Neural cell (in vitro differentiated cells): Measurements from ENCODE around the gene EFCAB8. TPM values are rescaled to one million over a fixed set of nuclear protein-coding genes. Genes with fewer than 3 reads are reported as not detected.

Source experiments
- H2AFZ ChIP-seq: fragments of 200-600, 300-800 bp; sonication (generic), shearing (Covaris generic); 2 replicates; pipeline ENCODE4 v1.6.0; 2014; ENCODE audit warnings: low read depth, mild to moderate bottlenecking, antibody characterized with exemption, low read length, moderate library complexity
- H3F3A ChIP-seq: fragments of 200-600 bp; shearing (Covaris generic); 2 replicates; pipeline ENCODE4 v1.6.1; 2016; ENCODE audit warnings: mild to moderate bottlenecking, moderate library complexity, mixed read lengths, antibody characterized with exemption, low read length; ENCODE audit not compliant: insufficient read depth, poor library complexity, severe bottlenecking
- H3K27ac ChIP-seq: fragments of 200-600, 300-800 bp; sonication (generic), shearing (Covaris generic); 2 replicates; pipeline ENCODE4 v1.5.1; 2014; ENCODE audit warnings: mild to moderate bottlenecking, low read length, moderate library complexity
- H3K27me3 ChIP-seq: fragments of 300-800, 200-600 bp; sonication (generic), shearing (Covaris generic); 2 replicates; pipeline ENCODE4 v1.6.0; 2014; ENCODE audit warnings: mild to moderate bottlenecking, low read depth, low read length, moderate library complexity; ENCODE audit not compliant: insufficient read depth
- H3K36me3 ChIP-seq: fragments of 300-800, 200-600 bp; sonication (generic), shearing (Covaris generic); 2 replicates; pipeline ENCODE4 v1.5.1; 2014; ENCODE audit warnings: mild to moderate bottlenecking, antibody characterized with exemption, low read length, moderate library complexity; ENCODE audit not compliant: insufficient read depth
- H3K4me2 ChIP-seq: fragments of 300-800, 200-600 bp; sonication (generic), shearing (Covaris generic); 2 replicates; pipeline ENCODE4 v1.6.0; 2014; ENCODE audit warnings: mild to moderate bottlenecking, low read length
- H3K4me3 ChIP-seq: fragments of 300-800, 200-600 bp; sonication (generic), shearing (Covaris generic); 2 replicates; pipeline ENCODE4 v1.5.1; 2014; ENCODE audit warnings: mild to moderate bottlenecking, low read length, moderate library complexity
- H3K79me2 ChIP-seq: fragments of 200-600 bp; shearing (Covaris generic); replicated peaks from 2 replicates; pipeline ENCODE4 v1.6.0; 2014; ENCODE audit warnings: mild to moderate bottlenecking, low read length, moderate library complexity; ENCODE audit not compliant: insufficient read depth
- H3K9ac ChIP-seq: fragments of 300-800, 200-600 bp; sonication (generic), shearing (Covaris generic); 2 replicates; pipeline ENCODE4 v1.6.1; 2016; ENCODE audit warnings: mild to moderate bottlenecking, low read length, mixed read lengths
- H3K9me2 ChIP-seq: fragments of 200-600 bp; shearing (Covaris generic); 2 replicates; pipeline ENCODE4 v1.6.1; 2016; ENCODE audit warnings: mild to moderate bottlenecking, low read length, mixed read lengths; ENCODE audit not compliant: insufficient read depth
- H3K9me3 ChIP-seq: fragments of 200-600, 300-800 bp; sonication (generic), shearing (Covaris generic); 2 replicates; pipeline ENCODE4 v1.6.1; 2016; ENCODE audit warnings: mild to moderate bottlenecking, mixed run types, low read length, moderate library complexity, mixed read lengths
- H4K20me1 ChIP-seq: fragments of 200-600 bp; shearing (Covaris generic); 2 replicates; pipeline ENCODE4 v1.6.1; 2016; ENCODE audit warnings: mild to moderate bottlenecking, mixed run types; ENCODE audit not compliant: insufficient read depth
- CTCF ChIP-seq: fragments of 450-650 bp; IDR thresholded peaks from 2 replicates; pipeline ENCODE4 v1.5.1; 2014; ENCODE audit warnings: antibody characterized with exemption, mild to moderate bottlenecking, moderate library complexity; ENCODE audit not compliant: poor library complexity, severe bottlenecking
- EP300 ChIP-seq: fragments of 450-650 bp; conservative IDR thresholded peaks from 2 replicates; pipeline ENCODE4 v1.6.1; 2014; ENCODE audit warnings: antibody characterized with exemption, mild to moderate bottlenecking, moderate library complexity; ENCODE audit not compliant: poor library complexity, severe bottlenecking
- EZH2 ChIP-seq: fragments of 200-600, 300-800 bp; shearing (Covaris generic), sonication (generic); IDR thresholded peaks from 2 replicates; pipeline ENCODE4 v1.6.1; 2014; ENCODE audit warnings: antibody characterized with exemption, low read length, borderline replicate concordance, mild to moderate bottlenecking; ENCODE audit not compliant: insufficient read depth, poor library complexity, severe bottlenecking
- MXI1 ChIP-seq: fragments of 450-650 bp; conservative IDR thresholded peaks from 2 replicates; pipeline ENCODE4 v1.6.1; 2014; ENCODE audit warnings: antibody characterized with exemption, mild to moderate bottlenecking; ENCODE audit not compliant: poor library complexity, severe bottlenecking
- POLR2AphosphoS5 ChIP-seq: IDR thresholded peaks from 2 replicates; pipeline ENCODE4 v1.6.1; 2012
- RAD21 ChIP-seq: fragments of 450-650 bp; conservative IDR thresholded peaks from 2 replicates; pipeline ENCODE4 v1.6.1; 2014; ENCODE audit warnings: antibody characterized with exemption, mild to moderate bottlenecking, moderate library complexity
- REST ChIP-seq: IDR thresholded peaks from 2 replicates; pipeline ENCODE4 v1.6.1; 2012; ENCODE audit warnings: borderline replicate concordance
- SMC3 ChIP-seq: fragments of 450-650 bp; conservative IDR thresholded peaks from 2 replicates; pipeline ENCODE4 v1.6.1; 2014; ENCODE audit warnings: antibody characterized with exemption, mild to moderate bottlenecking, moderate library complexity; ENCODE audit not compliant: poor library complexity
- TAF1 ChIP-seq: IDR thresholded peaks from 2 replicates; pipeline ENCODE4 v1.6.1; 2012; ENCODE audit warnings: low read depth
- polyA plus RNA-seq: library from polyadenylated mRNA; depleted of rRNA; stranded (reverse); fragments of >200 nt; gene quantifications from 2 replicates; pipeline ENCODE4 v1.2.3, GENCODE V29; 2014

Gene EFCAB8
- polyA plus RNA-seq, 1 donor from 2014 or later, result not detected

GRCh38 chr20:32834972-32835371, 23.8 kb upstream of the EFCAB8 start:
- H3K9me2 ChIP-seq, result no peaks in the 10 kb centered on the region
- peaks cover 32% of the 10 kb centered on the region for H3K79me2 ChIP-seq
- H2AFZ ChIP-seq, result no peak overlapping the region
- no peaks in the 10 kb centered on the region for H3K27me3 ChIP-seq
- no peak overlapping the region for H3K9ac ChIP-seq
- H3K4me3 ChIP-seq, result no peak overlapping the region
- H3F3A ChIP-seq, result no peaks in the 10 kb centered on the region
- H3K27ac ChIP-seq, result no peak overlapping the region
- H3K9me3 ChIP-seq, result no peaks in the 10 kb centered on the region
- H3K4me2 ChIP-seq, result no peak overlapping the region
- TF ChIP-seq RAD21, result no peak
- TF ChIP-seq REST, result no peak
- no peak for TF ChIP-seq SMC3
- TF ChIP-seq TAF1, result no peak
- TF ChIP-seq MXI1, result no peak
- no peak for TF ChIP-seq CTCF
- no peak for TF ChIP-seq EZH2
- no peak for TF ChIP-seq POLR2AphosphoS5
- no peak for TF ChIP-seq EP300
- H3K36me3 ChIP-seq, result peaks cover 5% of the 10 kb centered on the region
- peaks cover 11% of the 10 kb centered on the region for H4K20me1 ChIP-seq

GRCh38 chr20:32837157-32837556, 21.6 kb upstream of the EFCAB8 start:
- TF ChIP-seq TAF1 (no peak), RAD21 (no peak), POLR2AphosphoS5 (no peak), CTCF (no peak), REST (no peak), EP300 (no peak), MXI1 (no peak), EZH2 (no peak), SMC3 (no peak)
- no peak overlapping the region for H3K4me3 ChIP-seq
- H2AFZ ChIP-seq, result no peak overlapping the region
- H3K79me2 ChIP-seq, result peaks cover 22% of the 10 kb centered on the region
- H3F3A ChIP-seq, result no peaks in the 10 kb centered on the region
- H3K27ac ChIP-seq, result no peak overlapping the region
- H3K9ac ChIP-seq, result no peak overlapping the region
- H3K4me2 ChIP-seq, result no peak overlapping the region
- H4K20me1 ChIP-seq, result peaks cover 11% of the 10 kb centered on the region
- no peaks in the 10 kb centered on the region for H3K9me2 ChIP-seq
- no peaks in the 10 kb centered on the region for H3K27me3 ChIP-seq
- peaks cover 5% of the 10 kb centered on the region for H3K36me3 ChIP-seq
- H3K9me3 ChIP-seq, result no peaks in the 10 kb centered on the region
